NCI-H2227 treated with DMSO at 0.1 percent for 48 hours (cell line): ENCODE data around the gene PPP1R27.

Source experiments
- DNase-seq: peaks from one replicate; lab custom pipeline; 2025; lab: John Stamatoyannopoulos, UW

The PPP1R27 gene

GRCh38 chr17:81834831-81835267, at the start of gene PPP1R27:
TSS of gene PPP1R27 (minus strand) at chr17:81835050. CDS start at chr17:81834953, 97 bp downstream.
- DNase-seq, result no peak

GRCh38 chr17:81884520-81884919, 49.7 kb upstream of the PPP1R27 start:
- DNase-seq, result no peak

- DNase-seq, result no peak
Observed at GRCh38 chr17:81879121-81879520, 44.3 kb upstream of the PPP1R27 start.

DNA sequence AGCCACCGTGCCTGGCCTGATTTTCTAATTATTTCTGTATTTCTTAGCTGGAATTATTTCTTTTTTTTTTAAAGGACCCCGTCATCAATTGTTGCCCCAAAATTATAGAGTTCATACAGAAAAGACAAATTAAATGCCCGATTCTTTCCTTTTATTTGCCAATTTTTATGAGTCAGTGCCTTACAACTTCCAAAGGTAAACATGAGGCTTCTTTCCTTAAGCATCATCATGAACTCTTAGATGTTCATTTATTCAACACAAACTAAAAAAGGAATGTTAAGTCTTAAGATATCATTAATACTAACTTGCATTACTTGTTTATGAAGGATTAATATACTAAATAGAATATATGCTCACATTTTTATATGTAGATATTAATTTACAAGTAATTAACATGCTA, 43.4 kb upstream of the PPP1R27 start:
- no peak for DNase-seq

DNA sequence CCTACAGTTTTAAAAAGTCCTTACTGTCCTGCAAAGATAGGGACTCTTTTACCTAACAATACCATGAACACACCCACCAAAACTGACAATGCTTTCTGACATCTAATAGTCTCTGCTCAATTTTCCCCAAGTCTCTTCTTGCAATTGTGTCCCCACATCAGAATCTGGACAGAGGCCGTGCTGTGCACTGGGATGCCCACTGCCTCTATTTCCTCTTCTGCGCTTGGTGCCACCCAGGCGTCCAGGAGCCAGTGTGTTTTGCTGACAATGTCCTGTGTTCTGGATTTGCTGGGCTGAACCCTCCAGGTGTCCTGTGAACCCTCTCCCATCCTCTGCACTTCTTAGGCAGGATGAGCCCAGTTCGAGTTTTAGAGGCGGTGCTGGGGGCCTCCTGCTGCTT, 42.7 kb upstream of the PPP1R27 start:
- no peak for DNase-seq

DNA sequence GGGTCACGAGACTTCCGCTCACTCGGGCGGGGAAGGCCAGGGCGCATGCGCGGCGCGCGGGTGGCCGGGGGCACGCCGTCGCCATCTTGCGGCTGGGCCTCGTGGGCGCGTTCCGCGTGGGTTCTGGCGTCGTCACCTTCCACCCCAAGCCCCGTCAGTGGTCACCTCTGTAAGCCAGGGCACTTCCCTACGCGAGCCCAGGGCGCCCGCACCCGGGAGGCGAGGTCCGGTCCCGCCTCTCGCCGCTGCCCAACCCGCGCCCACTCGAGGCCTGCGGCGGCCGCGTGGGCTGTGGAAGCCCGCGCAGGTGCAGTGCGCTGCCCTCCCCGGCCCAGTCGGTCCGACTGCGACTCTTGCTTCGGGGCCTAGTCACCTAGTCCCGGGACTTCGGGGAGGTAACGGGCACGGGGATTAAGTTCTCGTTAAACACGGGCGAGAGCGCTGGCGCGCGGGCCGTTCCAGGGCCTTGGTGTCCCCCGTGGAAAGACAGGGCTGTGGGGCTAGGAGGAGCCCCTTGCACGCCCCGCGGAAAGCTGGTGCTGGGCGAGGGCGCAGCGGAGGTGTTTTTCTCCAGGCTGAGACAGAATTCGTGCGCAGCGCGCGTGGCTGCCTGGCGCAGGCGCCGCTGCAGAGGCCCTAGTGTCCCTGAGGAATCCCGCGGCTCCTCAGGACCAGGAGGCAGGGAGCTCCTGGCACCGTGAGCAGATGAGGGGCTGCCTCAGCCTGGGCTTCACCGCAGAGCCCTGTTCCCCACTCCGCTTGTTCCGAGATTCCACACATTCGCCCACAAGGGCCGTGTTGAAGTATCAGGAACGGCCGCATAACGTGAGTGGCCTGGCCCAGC, 36.8 kb upstream of the PPP1R27 start:
- peak; percentile 81 for DNase-seq

GRCh38 chr17:81870981-81871386, 36.1 kb upstream of the PPP1R27 start, which contains the start of gene ARHGDIA:
TSS of gene ARHGDIA (minus strand) at chr17:81871337. CDS start at chr17:81869930, 1,407 bp downstream.
- no peak for DNase-seq

DNA sequence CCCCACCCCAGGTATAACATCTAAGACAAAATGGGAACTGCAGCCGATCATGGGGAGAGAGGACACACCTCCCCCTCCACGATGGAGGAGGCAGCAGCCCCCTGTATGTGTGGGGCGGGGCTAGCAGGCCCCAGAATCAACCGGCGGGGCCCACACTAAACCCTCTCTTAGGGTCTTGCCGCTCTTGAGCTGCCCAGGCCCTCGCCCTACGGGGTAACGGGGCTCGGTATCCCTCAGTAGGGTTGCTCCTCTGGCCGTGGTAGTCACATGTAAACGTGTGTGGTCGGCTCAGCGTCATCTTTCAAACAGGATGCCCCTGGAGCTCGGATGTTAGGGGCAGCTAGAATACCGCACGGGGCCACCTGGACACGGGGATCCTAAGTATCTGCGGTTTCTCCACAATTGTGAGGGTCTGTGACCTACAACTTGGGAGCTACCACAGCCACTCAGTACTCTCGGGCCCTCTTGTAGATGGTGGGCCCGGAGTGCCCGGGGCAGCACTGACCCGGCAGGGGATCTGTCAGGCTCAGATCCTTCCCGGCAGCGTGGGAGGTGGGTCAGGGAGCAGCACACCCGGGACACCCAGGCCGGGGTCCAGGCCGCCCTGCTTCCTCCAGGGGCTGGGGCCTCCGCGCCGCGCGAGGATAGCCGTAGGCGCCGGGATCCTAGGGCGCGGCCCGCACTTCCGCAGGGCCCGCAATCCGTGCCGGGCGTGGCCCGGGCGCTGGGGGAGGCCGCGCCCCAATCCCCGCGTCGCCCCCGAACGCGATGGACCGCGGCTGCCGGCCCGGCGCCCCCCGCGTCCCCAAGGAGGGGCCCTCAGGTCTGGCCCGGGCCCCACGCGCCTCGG, 35.5 kb upstream of the PPP1R27 start:
- DNase-seq, result peak; percentile 28

DNA sequence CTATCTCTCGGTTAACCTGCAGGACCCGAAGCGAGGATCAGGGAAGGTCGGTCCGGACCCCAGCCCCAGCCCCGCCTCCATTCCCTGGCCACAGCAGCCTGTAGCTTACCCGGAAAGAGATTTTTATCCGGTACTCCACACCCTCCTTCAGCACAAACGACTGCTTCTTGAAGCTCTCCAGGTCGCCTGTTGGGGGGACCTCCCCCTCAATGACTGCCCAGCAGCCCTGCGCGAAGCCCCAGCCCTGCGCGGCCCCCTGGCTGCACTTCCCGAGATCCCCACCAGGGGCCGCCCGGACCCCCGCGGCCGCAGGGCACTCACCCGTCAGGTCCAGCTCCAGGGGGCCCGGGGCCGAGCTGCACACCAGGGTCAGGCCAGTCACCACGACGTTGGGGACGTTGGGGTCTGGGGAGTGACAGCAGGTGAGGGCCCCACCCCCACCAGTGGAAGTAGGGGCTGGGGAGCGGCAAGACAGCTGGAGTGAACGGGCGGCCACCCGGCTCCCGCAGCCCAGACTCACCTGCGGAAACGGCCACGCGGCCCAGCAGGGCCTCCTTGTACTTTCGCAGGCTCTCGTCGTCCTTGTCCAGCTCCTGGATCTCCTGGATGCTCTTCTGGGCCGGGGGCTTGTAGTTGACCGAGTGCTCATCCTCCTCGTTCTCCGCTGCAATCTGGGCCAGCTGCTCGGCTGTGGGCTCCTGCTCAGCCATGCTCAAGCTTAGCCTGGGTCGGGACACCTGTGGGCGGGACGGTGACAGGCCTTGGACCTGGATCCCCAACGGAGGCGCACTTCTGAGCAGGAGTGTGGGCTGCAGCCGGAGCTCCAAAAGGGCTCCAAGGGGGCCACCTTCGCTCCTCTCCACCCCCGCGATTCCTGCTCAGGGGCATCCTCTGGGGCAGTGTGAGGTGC, 34.6 kb upstream of the PPP1R27 start:
- no peak for DNase-seq

DNA sequence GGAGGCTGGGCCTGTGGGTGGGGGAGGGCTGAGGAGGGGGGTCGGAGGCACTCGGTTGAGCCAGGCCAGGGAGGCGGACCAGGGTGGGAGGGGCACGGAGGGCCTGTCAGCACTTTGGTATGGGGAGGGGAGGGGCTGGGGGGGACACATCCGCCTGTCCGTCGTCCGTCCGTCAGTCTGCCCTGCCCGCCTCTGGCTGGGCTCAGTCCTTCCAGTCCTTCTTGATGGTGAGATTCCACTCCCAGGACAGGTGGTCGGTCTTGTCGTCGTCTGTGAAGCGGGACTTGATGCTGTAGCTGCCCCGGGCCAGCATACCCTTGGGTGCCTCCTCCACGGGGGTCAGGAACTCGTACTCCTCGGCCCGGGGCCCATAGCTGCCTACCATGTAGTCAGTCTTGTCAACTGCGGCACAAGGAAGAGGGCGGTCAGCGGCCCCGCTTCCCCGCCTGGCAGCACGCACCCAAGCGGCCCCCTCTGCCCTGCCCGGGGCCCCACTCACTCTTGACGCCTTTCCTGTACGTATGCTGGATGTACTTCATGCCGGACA, 33.9 kb upstream of the PPP1R27 start:
- no peak for DNase-seq

DNA sequence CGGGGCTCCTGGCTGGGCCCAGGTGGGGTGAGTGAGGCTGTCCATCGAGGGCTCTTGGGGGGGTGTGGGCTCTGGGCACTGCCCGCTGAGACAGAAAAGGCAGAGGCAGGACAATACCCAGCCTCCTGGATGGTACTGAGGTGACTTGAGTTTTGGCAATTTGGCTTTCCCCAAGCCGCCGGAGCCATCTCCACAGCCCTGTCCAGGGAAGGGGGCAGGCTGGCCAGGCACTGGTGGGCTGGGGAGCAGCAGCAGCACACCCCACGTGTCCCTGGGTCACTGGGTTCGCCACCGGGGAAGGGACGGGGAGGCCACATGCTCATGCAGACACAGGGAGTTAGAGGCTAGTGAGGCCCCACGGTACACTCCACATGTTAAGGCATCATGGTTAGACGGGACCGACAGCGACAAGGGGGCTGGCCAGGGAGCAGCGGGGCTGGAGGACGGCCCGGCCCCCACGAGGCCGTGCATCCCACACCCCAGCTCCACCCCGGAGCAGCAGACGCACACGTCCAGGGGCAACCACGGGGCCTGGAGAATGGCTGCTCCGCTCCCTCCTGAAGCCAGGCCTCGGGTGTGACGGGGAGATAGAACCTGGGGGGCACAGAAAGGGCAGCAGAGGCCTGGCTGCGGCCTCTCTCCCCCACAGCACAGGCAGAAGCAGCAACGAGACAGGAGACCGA, 33.3 kb upstream of the PPP1R27 start:
- no peak for DNase-seq

GRCh38 chr17:81867170-81867990, 32.5 kb upstream of the PPP1R27 start:
- DNase-seq, result no peak

DNA sequence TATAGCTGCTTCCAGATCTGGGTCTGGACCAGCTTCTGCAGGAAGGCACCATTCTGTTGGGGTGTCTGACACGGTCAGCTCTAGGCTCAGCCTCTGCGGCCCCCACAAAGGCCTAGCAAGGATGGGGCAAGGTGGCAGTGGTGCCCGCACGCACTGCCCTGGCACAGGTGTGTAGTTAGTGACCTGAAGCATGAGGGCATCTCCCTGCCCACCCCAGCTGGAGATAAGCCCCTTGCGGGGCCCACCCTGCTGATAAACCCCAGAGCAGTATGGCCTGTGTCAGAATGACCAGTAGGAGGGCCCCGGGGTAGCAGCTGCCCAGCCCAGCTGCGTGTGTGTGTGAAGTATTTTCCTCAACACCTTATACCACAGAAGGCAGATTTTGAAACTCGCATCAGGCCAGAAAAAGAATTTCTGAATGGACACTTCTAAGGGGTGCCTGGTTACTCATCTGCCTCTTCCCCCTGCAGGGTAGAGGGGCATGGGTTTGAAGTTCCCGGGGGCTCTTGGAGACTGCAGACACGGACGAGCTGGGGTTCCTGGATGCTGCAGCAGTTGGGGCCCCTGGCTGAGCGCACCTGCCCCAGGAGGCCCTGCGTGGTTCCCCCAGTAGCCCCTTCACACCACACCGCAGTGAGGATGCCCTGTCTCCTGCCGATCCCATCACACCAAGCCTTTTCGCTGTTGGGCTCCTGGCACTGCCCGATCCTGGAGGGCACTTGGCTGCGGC, 31.8 kb upstream of the PPP1R27 start:
- DNase-seq, result no peak

DNA sequence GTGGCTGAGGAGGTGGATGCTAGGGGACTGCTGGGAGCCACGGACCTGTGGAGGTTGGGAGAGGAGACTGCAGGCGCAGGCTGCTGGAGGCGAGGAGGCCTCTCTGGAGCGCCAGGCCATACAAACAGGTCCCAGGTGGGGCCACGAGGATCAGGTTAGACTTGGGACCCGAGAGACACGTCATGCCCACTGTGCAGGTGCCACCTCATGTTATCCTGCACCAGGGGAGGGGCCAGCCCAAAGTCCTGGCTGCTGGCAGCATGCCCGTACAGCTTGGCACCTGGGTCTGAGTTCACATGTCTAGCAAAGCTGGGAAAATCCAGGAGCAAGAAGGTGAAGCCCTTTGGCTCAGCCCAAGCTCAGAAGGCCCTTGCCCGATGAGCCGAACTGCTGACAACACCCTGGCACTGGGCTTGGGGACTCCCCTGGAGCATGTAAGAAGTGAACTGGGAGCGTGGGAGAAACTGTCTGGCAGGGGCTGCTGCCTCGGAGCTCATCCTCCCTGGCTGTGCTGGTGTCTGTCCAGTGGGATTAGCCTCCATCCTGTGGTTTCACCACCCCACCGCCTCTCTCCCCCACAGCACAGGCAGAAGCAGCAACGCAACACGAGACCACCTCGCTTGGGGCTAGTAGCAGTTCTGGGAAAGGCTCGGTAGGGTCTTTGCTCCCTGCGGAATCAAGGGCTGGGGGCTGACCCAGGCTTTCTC, 31.0 kb upstream of the PPP1R27 start:
- no peak for DNase-seq

- DNase-seq, result no peak
Observed at GRCh38 chr17:81865358-81865732, 30.5 kb upstream of the PPP1R27 start.

- no peak for DNase-seq
Observed at GRCh38 chr17:81863833-81864768, 29.3 kb upstream of the PPP1R27 start.

DNA sequence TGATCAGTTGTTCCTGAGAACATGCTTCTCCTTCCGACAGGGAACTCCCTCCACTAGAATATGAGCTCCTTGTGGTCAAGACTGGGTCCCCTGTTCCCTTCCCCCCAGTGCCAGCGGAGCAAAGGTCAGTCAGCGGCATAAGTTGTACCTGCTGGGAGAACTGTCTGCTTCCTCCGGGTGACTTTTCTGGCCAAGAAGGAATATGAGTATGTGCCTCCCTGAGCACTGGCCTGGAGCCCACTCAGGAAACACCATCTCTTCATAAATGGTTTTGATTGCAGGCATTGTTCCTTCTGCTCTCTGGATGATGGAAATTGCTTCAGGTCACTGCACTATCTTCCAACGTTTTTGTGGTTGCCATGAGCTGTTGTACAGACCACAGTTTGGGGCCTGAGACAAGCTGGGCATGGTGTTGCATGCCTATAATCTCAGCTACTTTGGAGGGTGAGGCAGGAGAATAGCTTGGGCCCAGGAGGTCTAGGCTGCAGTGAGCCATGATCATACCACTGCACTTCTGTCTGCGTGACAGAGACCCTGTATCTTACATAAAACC, 28.3 kb upstream of the PPP1R27 start:
- DNase-seq, result peak; percentile 45
